K562 (cell line): ENCODE measurements around the gene TCF3. TPM values are rescaled to one million over a fixed set of nuclear protein-coding genes. Genes with fewer than 3 reads are reported as not detected.
A peak's percentile ranks its signal among the peaks of the same experiment; 100 is the strongest.

ENCODE experiments used
- ATF2 ChIP-seq: sonication (generic); formaldehyde crosslinking; IDR thresholded peaks from 2 replicates; pipeline ENCODE4 v1.8.1; 2022; ENCODE audit warnings: missing genetic modification reagents
- BRCA1 ChIP-seq, 2 experiments: fragments of 450-650 bp in 1 of 2; sonication (generic) in 1 of 2; formaldehyde crosslinking in 1 of 2; IDR thresholded peaks; 2 replicates each; pipeline versions ENCODE4 v1.5.0 to v1.6.1; 2017 to 2020; ENCODE audit warnings: mild to moderate bottlenecking in 1 of 2, missing genetic modification reagents in 1 of 2
- C11orf30 ChIP-seq: fragments of 450-650 bp; IDR thresholded peaks from 2 replicates; pipeline ENCODE4 v1.6.1; 2016; ENCODE audit warnings: low read depth, mild to moderate bottlenecking
- ESRRA ChIP-seq: fragments of 450-650 bp; IDR thresholded peaks from 2 replicates; pipeline ENCODE4 v1.6.1; 2014; ENCODE audit warnings: low read depth, mild to moderate bottlenecking, moderate library complexity, borderline replicate concordance
- EWSR1 ChIP-seq: fragments of 450-650 bp; IDR thresholded peaks from 2 replicates; pipeline ENCODE4 v1.6.1; 2018; ENCODE audit warnings: borderline replicate concordance, mild to moderate bottlenecking, low read depth, moderate library complexity; ENCODE audit not compliant: partially characterized antibody
- GATAD2A ChIP-seq: fragments of 450-650 bp; IDR thresholded peaks from 2 replicates; pipeline ENCODE4 v1.6.1; 2017
- GATAD2B ChIP-seq: fragments of 450-650 bp; IDR thresholded peaks from 2 replicates; pipeline ENCODE4 v1.6.1; 2017; ENCODE audit warnings: mild to moderate bottlenecking, borderline replicate concordance
- ILK ChIP-seq: fragments of 450-650 bp; IDR thresholded peaks from 2 replicates; pipeline ENCODE4 v1.6.1; 2016; ENCODE audit warnings: missing genetic modification characterization, low read depth, mild to moderate bottlenecking, missing compliant biosample characterization, moderate library complexity, borderline replicate concordance
- KAT8 ChIP-seq: fragments of 450-650 bp; IDR thresholded peaks from 2 replicates; pipeline ENCODE4 v1.6.1; 2016; ENCODE audit warnings: low read depth, mild to moderate bottlenecking
- PATZ1 ChIP-seq: fragments of 250-450 bp; sonication (Bioruptor Pico); IDR thresholded peaks from 2 replicates; pipeline ENCODE4 v1.5.0; 2020; ENCODE audit warnings: mild to moderate bottlenecking, borderline replicate concordance
- PTTG1 ChIP-seq: fragments of 450-650 bp; IDR thresholded peaks from 2 replicates; pipeline ENCODE4 v1.6.1; 2016; ENCODE audit warnings: low read depth, mild to moderate bottlenecking, missing genetic modification characterization, missing compliant biosample characterization
- RBBP5 ChIP-seq: fragments of 200-600 bp; sonication (generic); IDR thresholded peaks from 2 replicates; pipeline ENCODE4 v1.6.1; 2012; ENCODE audit warnings: borderline replicate concordance, mild to moderate bottlenecking, low read length, control low read depth, inconsistent platforms; ENCODE audit not compliant: insufficient read depth, poor library complexity, severe bottlenecking
- SIN3A ChIP-seq, 2 experiments: fragments of 150-350 bp in 1 of 2; IDR thresholded peaks; 2 replicates each; pipeline ENCODE4 v1.6.1; 2011 to 2016; ENCODE audit warnings: borderline replicate concordance in 2 of 2, low read depth in 2 of 2, low read length in 2 of 2, mild to moderate bottlenecking in 2 of 2, moderate library complexity in 2 of 2; ENCODE audit not compliant: control insufficient read depth in 1 of 2
- THAP7 ChIP-seq: fragments of 250-450 bp; sonication (Bioruptor Pico); IDR thresholded peaks from 2 replicates; pipeline ENCODE4 v1.5.0; 2021
- ZBTB2 ChIP-seq: fragments of 450-650 bp; IDR thresholded peaks from 2 replicates; pipeline ENCODE4 v1.6.1; 2016; ENCODE audit warnings: antibody characterized with exemption
- ZBTB9 ChIP-seq: fragments of 450-650 bp; formaldehyde crosslinking; IDR thresholded peaks from 2 replicates; pipeline ENCODE4 v1.4.0; 2020; ENCODE audit warnings: mild to moderate bottlenecking, moderate library complexity
- ZNF778 ChIP-seq: fragments of 450-650 bp; formaldehyde crosslinking; IDR thresholded peaks from 2 replicates; pipeline ENCODE4 v1.4.0; 2020; ENCODE audit warnings: mild to moderate bottlenecking, moderate library complexity
- ZZZ3 ChIP-seq: fragments of 450-650 bp; IDR thresholded peaks from 2 replicates; pipeline ENCODE4 v1.6.1; 2016; ENCODE audit warnings: antibody characterized with exemption, mild to moderate bottlenecking, moderate library complexity
- polyA plus RNA-seq, 8 experiments: library from polyadenylated mRNA; depleted of rRNA in 4 of 8; stranded (reverse) in 5 of 8; unstranded in 3 of 8; fragments of >200 nt; fragmentation: Nextera tagmentation in 2 of 8; fragmentation: Illumina TruSeq in 1 of 8; extraction: Ambion mirVana in 2 of 8; extraction: Trizol in 1 of 8; gene quantifications; 2 replicates each; pipeline versions ENCODE4 v1.2.1 to v1.2.3, GENCODE V29; 2011 to 2014; ENCODE audit warnings: inconsistent platforms in 1 of 8, missing spikeins in 1 of 8
- total RNA-seq, 7 experiments: library from RNA; depleted of rRNA in 6 of 7; stranded (reverse); fragments of >200 nt in 6 of 7; fragmentation: Illumina TruSeq in 2 of 7; extraction: Trizol in 2 of 7; gene quantifications; 2 replicates each; pipeline versions ENCODE4 v1.2.1 to v1.2.3, GENCODE V29; 2011 to 2021; ENCODE audit warnings: low replicate concordance in 1 of 7

The TCF3 gene
- total and polyA plus RNA-seq, 9 of the 15 experiments (the other 6 are each of a cell fraction or from before 2014, with no cell fraction given): 5.6 to 259 (median 84.0) TPM

- TF ChIP-seq RBBP5: peak; percentile 57
- TF ChIP-seq ZBTB9: peak; percentile 53; the same call in 1 of the 2 replicates
- TF ChIP-seq ATF2 (CRISPR knock-in tag): peak; percentile 96
- peak; percentile 65 for TF ChIP-seq ESRRA
- TF ChIP-seq ILK (tag): no peak
- TF ChIP-seq PATZ1 (CRISPR knock-in tag): no peak
- no peak for TF ChIP-seq ZZZ3
- peak; percentile 91 for TF ChIP-seq GATAD2A
- peak; percentile 35; the same call in 1 of the 2 replicates for TF ChIP-seq C11orf30
- no peak for TF ChIP-seq EWSR1
- TF ChIP-seq KAT8: no peak
- peak; percentile 20; the same call in 1 of the 2 replicates for TF ChIP-seq GATAD2B
- TF ChIP-seq ZNF778 (CRISPR knock-in tag): no peak
- peak; percentile 23 for TF ChIP-seq ZBTB2
- TF ChIP-seq SIN3A (IDR thresholded peaks at IDR 0.05; ENCODE audit: borderline replicate concordance in 2 of 2, control insufficient read depth in 1 of 2, low read depth in 2 of 2, low read length in 2 of 2): no peak
- peak; percentile 76; the same call in 1 of the 2 replicates for TF ChIP-seq THAP7
- TF ChIP-seq BRCA1 (IDR thresholded peaks at IDR 0.05): no peak
- no peak for TF ChIP-seq BRCA1 (CRISPR knock-in tag; IDR thresholded peaks at IDR 0.05)
- TF ChIP-seq PTTG1: no peak
Measured at GRCh38 chr19:1652471-1653299, at the start of gene TCF3 (continued).
